Fibroblast of skin of right quadriceps (primary cell): ENCODE data around the gene ZCCHC8.
A peak's percentile ranks its signal among the peaks of the same experiment; 100 is the strongest.
"Not testable (repeated sequence)": the region's sequence is repeated elsewhere in the genome, so short reads cannot be mapped to it uniquely, and the experiment has no call there.

ENCODE experiments used
- DNase-seq: peaks from one replicate; pipeline ENCODE4 v3.0.0-alpha.2; 2013

ZCCHC8 gene

GRCh38 chr12:122500685-122501488 lies at the start of gene ZCCHC8:
Gene ZCCHC8 (minus strand): TSS chr12:122500932. CDS start chr12:122500840, 92 bp downstream.
- peak; percentile 98 for DNase-seq

- no peak for DNase-seq
Observed at GRCh38 chr12:122547330-122547729, 46.6 kb upstream of the ZCCHC8 start.

- DNase-seq, result no peak
Observed at GRCh38 chr12:122545855-122546254, 45.1 kb upstream of the ZCCHC8 start.

GRCh38 chr12:122544537-122544936 lies 43.8 kb upstream of the ZCCHC8 start:
- DNase-seq, result no peak

- DNase-seq, result no peak
Observed at GRCh38 chr12:122538496-122538895, 37.8 kb upstream of the ZCCHC8 start.

DNA sequence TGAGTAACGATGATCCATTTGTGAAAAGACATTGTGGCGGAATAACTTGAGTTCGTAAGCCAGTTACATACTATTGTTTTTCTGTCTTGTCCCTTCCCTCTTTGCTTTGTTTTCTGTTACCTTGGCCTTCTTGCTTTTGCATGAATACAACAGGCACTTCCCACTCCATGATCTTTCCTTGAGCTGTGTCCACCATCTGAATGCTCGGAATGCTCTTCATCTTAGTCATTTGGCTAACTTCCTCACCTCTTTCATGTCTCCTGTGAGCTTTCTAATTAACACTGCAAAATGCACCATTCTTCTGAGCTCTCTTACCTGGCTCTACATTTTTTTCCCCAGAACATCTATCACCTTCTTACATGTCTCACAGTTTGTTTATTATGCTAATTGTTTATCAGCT lies 36.3 kb upstream of the ZCCHC8 start:
- DNase-seq, result no peak

DNA sequence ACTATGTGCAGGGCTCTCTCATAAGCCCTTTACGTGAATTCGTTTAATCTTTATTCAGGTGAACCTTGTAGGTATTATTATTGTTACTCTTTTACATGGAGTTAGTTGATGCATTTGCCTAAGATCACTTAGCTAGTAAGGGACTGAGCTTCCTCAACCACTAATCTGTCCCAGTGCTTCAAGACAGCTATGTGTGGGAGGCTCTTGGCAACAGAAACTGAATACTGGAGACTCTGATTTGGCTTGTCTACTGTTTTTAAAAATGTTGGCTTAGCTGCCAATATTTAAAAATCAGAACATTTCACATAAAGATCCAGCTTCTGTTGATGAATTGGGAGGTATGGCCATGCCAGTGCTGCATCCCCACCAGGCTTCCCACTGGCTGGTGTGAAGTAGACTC lies 33.1 kb upstream of the ZCCHC8 start:
- no peak for DNase-seq

GRCh38 chr12:122528992-122529391 lies 28.3 kb upstream of the ZCCHC8 start:
- no peak for DNase-seq

GRCh38 chr12:122528582-122528981 lies 27.9 kb upstream of the ZCCHC8 start:
- DNase-seq, result no peak

DNA sequence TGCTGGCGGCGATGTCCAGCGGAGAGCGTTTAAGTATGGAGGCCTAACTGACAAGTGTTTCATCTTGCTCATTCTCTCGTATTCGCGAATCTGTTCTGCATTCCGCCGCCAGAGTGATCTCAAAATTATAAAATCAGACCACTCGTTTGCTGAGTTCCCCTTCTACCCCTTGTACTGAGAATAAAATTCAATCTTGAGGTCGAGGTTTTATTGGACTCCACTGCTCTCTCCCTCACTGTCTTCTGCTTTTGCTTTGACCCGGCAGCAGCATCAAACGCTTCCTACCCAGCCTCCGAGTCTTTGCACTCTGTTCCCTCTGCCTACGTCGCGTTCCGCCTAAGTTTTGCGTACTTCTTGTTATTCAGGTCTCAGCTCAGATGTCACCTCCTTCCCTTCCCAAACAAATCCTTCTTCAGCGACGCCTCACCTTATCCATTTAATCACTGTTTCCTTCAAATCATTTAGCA lies 26.8 kb upstream of the ZCCHC8 start:
- peak; percentile 10 for DNase-seq

DNA sequence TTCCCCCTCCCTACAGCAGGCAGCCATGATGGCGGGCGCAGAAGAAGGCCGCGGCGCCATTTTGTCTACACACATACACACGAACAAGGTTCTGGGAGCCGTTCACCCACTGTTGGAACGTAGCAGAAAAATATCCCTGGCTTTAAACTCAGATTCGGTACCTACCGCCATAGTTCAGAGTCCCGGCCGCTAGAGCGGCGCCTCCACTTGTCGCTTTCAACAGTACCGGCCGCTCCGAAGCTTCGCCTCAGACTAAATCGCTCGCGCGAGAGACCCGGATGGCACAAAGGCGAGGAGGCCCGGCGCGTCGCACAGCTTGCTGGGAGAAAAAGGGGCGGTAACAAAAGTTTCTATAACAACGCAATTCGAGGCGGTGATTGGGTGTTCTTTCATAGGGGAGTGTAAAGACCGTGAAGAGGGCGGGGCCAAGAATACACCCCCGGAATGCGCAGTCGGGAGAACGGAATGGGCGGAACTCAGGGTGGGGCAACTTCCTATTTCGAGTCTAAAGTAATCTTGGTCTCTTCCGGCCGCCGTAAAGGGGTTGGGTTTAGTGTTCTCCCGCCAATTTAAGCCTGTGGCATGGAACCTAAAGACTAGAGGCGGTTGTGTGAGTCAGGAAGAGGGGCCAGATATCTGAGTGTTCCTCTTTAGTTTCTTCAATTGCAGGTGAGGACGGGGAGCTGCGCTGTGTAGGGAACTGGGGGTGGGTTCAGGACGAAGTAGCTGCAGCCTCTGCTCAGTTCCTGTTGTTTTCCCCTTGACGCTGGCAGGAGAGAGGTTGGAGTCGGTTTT lies 26.1 kb upstream of the ZCCHC8 start, which contains the start of the genes KNTC1 and RSRC2:
TSS of gene KNTC1 (plus strand) at position 567 of the 795 bp plus-strand sequence. CDS start 2,815 bp downstream, outside the sequence.
TSS of gene RSRC2 (minus strand) at position 254 of the 795 bp plus-strand sequence. CDS start at position 171, 83 bp downstream.
- DNase-seq, result peak; percentile 100

GRCh38 chr12:122523846-122524718 lies 23.4 kb upstream of the ZCCHC8 start:
- no peak for DNase-seq

DNA sequence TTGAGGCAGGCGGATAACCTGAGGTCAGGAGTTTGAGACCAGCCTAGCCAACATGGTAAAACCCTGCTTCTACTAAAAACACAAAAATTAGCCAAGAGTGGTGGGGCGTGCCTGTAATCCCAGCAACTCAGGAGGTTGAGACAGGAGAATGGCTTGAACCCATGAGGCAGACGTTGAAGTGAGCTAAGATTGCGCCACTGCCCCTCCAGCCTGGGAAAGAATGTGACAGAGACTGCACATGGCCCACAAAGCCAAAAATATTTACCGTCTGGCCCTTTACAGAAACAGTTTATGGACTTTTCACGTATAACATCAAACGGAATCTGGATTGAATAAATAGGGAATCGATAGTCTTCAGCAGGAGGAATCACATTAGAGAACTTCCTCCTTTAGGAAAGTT lies 22.5 kb upstream of the ZCCHC8 start:
- DNase-seq, result peak; percentile 57

DNA sequence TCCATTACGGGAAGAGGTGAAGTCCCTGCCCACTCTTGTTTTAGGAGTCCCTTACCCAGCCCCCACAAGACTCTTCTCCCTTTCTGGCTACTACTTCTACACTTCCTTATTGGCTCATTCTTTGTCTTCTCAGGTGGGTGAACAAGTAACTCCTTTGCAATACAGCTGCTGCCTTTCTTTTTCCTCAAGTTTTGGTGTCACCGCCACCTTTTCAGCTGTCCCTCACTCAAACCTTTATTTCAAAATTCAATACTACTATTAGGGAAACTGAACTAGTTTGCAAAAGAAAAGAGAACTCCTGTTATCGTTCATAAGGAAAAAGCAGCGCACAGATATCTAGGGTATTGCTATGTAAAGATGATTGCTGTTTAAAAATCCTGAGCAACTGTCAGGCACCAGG lies 19.9 kb upstream of the ZCCHC8 start:
- no peak for DNase-seq

GRCh38 chr12:122519418-122519817 lies 18.7 kb upstream of the ZCCHC8 start:
- no peak for DNase-seq

- no peak for DNase-seq
Observed at GRCh38 chr12:122518908-122519307, 18.2 kb upstream of the ZCCHC8 start.

GRCh38 chr12:122517877-122518276 lies 17.1 kb upstream of the ZCCHC8 start:
- DNase-seq, result peak; percentile 73

DNA sequence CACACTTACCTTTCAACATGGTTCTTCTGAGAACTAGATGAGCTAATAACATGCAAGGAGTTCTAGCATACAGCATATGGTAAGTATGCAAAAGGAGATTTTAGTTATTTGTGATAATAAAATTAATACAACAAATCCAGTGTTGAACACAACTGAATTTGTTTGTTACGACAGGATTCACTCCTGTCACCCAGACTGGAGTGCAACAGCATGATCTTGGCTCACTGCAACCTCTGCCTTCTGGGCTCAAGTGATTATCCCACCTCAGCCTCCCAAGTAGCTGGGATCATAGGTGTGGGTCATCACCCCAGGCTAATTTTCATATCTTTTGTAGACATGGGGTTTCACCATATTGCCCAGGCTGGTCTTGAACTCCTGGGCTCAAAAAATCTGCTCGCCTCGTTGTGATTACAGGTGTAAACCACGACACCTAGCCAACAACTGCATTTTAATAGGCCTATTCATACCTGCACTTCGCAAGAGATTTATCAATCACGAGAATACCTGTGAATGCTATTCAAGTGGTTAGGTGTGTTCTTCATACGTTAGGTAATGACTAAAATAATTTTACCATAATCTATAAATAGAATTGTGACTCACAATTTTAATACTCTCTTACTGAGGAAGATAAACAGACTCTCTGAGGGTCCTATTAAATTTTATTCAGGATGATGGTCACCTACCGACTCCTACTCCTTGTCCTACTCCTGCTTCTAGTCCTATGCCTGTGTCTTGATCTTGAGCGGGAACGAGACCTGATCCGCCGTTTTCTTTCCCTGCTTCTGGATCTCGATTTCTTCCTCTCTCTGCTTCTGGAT lies 16.0 kb upstream of the ZCCHC8 start:
- no peak for DNase-seq

- no peak for DNase-seq
Observed at GRCh38 chr12:122515275-122515674, 14.5 kb upstream of the ZCCHC8 start.

GRCh38 chr12:122513660-122514059 lies 12.9 kb upstream of the ZCCHC8 start:
- no peak for DNase-seq

DNA sequence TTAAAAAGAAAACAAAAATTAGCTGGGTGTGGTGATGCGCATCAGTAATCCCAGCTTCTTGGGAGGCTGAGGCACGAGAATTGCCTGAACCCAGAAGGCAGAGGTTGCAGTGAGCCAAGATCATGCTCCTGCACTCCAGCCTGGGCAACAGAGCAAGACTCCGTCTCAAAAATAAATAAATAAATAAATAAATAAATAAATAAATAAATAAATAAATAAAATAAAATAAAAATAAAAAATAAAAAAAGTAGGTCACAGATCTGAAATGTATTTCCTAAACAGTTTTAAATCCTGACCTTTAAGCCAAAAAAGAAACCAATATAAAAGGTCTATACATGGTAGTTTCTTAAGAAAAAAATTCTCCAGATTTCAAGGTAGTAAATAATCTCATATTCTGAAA lies 12.3 kb upstream of the ZCCHC8 start:
- DNase-seq, result not testable (repeated sequence)

GRCh38 chr12:122508163-122508562 lies 7.4 kb upstream of the ZCCHC8 start:
- no peak for DNase-seq
